ENCODE results near the gene DDX49.

The DDX49 gene

GRCh38 chr19:18895824-18896341, 23.6 kb upstream of the DDX49 start, which contains the start of gene CERS1:
Gene CERS1, minus strand, starts transcription at chr19:18896158. Its CDS starts 86 bp downstream, at chr19:18896072.
- TF ChIP-seq TAF1 (IDR thresholded peaks at IDR 0.05; ENCODE audit: borderline replicate concordance, insufficient read depth, low read length) (no peak), REST (IDR thresholded peaks at IDR 0.05; ENCODE audit: insufficient read depth in 1 of 2, low read depth in 2 of 2, low read length in 2 of 2) (no peak)

GRCh38 chr19:18896421-18896841, 23.1 kb upstream of the DDX49 start:
- TF ChIP-seq SIN3A (IDR thresholded peaks at IDR 0.05; ENCODE audit: borderline replicate concordance, insufficient read depth, low read length) (no peak), FOXP2 (optimal IDR thresholded peaks at IDR 0.05; ENCODE audit: borderline replicate concordance, extremely low read depth, extremely low read length, insufficient read depth) (no peak)

GRCh38 chr19:18897094-18898029, 22.2 kb upstream of the DDX49 start:
- TF ChIP-seq FOXP2 (optimal IDR thresholded peaks at IDR 0.05; ENCODE audit: borderline replicate concordance, extremely low read depth, extremely low read length, insufficient read depth) (no peak), SIN3A (IDR thresholded peaks at IDR 0.05; ENCODE audit: borderline replicate concordance, insufficient read depth, low read length) (no peak), POLR2AphosphoS5 (IDR thresholded peaks at IDR 0.05; ENCODE audit: low read depth, low read length) (no peak), TAF1 (IDR thresholded peaks at IDR 0.05; ENCODE audit: borderline replicate concordance, insufficient read depth, low read length) (no peak), REST (IDR thresholded peaks at IDR 0.05; ENCODE audit: insufficient read depth in 1 of 2, low read depth in 2 of 2, low read length in 2 of 2) (no peak)

GRCh38 chr19:18898081-18898606, 21.4 kb upstream of the DDX49 start:
- TF ChIP-seq SIN3A (IDR thresholded peaks at IDR 0.05; ENCODE audit: borderline replicate concordance, insufficient read depth, low read length), result no peak
- no peak for TF ChIP-seq REST (IDR thresholded peaks at IDR 0.05; ENCODE audit: insufficient read depth in 1 of 2, low read depth in 2 of 2, low read length in 2 of 2)
- TF ChIP-seq FOXP2 (optimal IDR thresholded peaks at IDR 0.05; ENCODE audit: borderline replicate concordance, extremely low read depth, extremely low read length, insufficient read depth), result no peak
- no peak for TF ChIP-seq TAF1 (IDR thresholded peaks at IDR 0.05; ENCODE audit: borderline replicate concordance, insufficient read depth, low read length)
- TF ChIP-seq POLR2AphosphoS5 (IDR thresholded peaks at IDR 0.05; ENCODE audit: low read depth, low read length), result no peak

GRCh38 chr19:18898607-18899408, 20.7 kb upstream of the DDX49 start:
- TF ChIP-seq FOXP2 (optimal IDR thresholded peaks at IDR 0.05; ENCODE audit: borderline replicate concordance, extremely low read depth, extremely low read length, insufficient read depth) (no peak), TAF1 (IDR thresholded peaks at IDR 0.05; ENCODE audit: borderline replicate concordance, insufficient read depth, low read length) (no peak)
